ENCODE data around the gene LARGE1.
"Not testable (repeated sequence)": the region's sequence is repeated elsewhere in the genome, so short reads cannot be mapped to it uniquely, and the experiment has no call there.

LARGE1 gene

GRCh38 chr22:33372875-33373274 lies 547.4 kb downstream of the LARGE1 start:
- DNase-seq (ENCODE audit: low read depth, low spot score): no peak

- DNase-seq (ENCODE audit: low read depth, low spot score): not testable (repeated sequence)
Measured at GRCh38 chr22:33363256-33363655, 557.0 kb downstream of the LARGE1 start.

GRCh38 chr22:33362702-33363101 lies 557.6 kb downstream of the LARGE1 start:
- DNase-seq (ENCODE audit: low read depth, low spot score): no peak

GRCh38 chr22:33361581-33361980 lies 558.7 kb downstream of the LARGE1 start:
- no peak for DNase-seq (ENCODE audit: low read depth, low spot score)

GRCh38 chr22:33357981-33358399 lies 562.3 kb downstream of the LARGE1 start:
- DNase-seq (ENCODE audit: low read depth, low spot score): no peak

GRCh38 chr22:33354928-33355327 lies 565.3 kb downstream of the LARGE1 start:
- no peak for DNase-seq (ENCODE audit: low read depth, low spot score)

GRCh38 chr22:33353502-33353901 lies 566.8 kb downstream of the LARGE1 start:
- DNase-seq (ENCODE audit: low read depth, low spot score): no peak

- no peak for DNase-seq (ENCODE audit: low read depth, low spot score)
Measured at GRCh38 chr22:33352768-33353167, 567.5 kb downstream of the LARGE1 start.

- DNase-seq (ENCODE audit: low read depth, low spot score): no peak
Measured at GRCh38 chr22:33350961-33351360, 569.3 kb downstream of the LARGE1 start.

- DNase-seq (ENCODE audit: low read depth, low spot score): no peak
Measured at GRCh38 chr22:33350491-33350890, 569.8 kb downstream of the LARGE1 start.

GRCh38 chr22:33347002-33347401 lies 573.3 kb downstream of the LARGE1 start:
- DNase-seq (ENCODE audit: low read depth, low spot score): no peak

- DNase-seq (ENCODE audit: low read depth, low spot score): no peak
Measured at GRCh38 chr22:33341611-33342010, 578.7 kb downstream of the LARGE1 start.

GRCh38 chr22:33337524-33337923 lies 582.8 kb downstream of the LARGE1 start:
- DNase-seq (ENCODE audit: low read depth, low spot score): no peak

GRCh38 chr22:33335611-33336279 lies 584.5 kb downstream of the LARGE1 start:
- DNase-seq (ENCODE audit: low read depth, low spot score): no peak

GRCh38 chr22:33332538-33332937 lies 587.7 kb downstream of the LARGE1 start:
- DNase-seq (ENCODE audit: low read depth, low spot score): no peak

- no peak for DNase-seq (ENCODE audit: low read depth, low spot score)
Measured at GRCh38 chr22:33331017-33331416, 589.3 kb downstream of the LARGE1 start.

- no peak for DNase-seq (ENCODE audit: low read depth, low spot score)
Measured at GRCh38 chr22:33330534-33330933, 589.7 kb downstream of the LARGE1 start.

GRCh38 chr22:33329398-33329797 lies 590.9 kb downstream of the LARGE1 start:
- no peak for DNase-seq (ENCODE audit: low read depth, low spot score)

- no peak for DNase-seq (ENCODE audit: low read depth, low spot score)
Measured at GRCh38 chr22:33328789-33329296, 591.4 kb downstream of the LARGE1 start.

GRCh38 chr22:33327348-33327860 lies 592.9 kb downstream of the LARGE1 start:
- no peak for DNase-seq (ENCODE audit: low read depth, low spot score)

- no peak for DNase-seq (ENCODE audit: low read depth, low spot score)
Measured at GRCh38 chr22:33326540-33327295, 593.6 kb downstream of the LARGE1 start.

GRCh38 chr22:33325232-33326004 lies 594.9 kb downstream of the LARGE1 start:
- DNase-seq (ENCODE audit: low read depth, low spot score): no peak
